ENCODE results near the gene CORO1C.

- no peak for TF ChIP-seq POLR2A (IDR thresholded peaks at IDR 0.05)
- TF ChIP-seq, protein P1, sequence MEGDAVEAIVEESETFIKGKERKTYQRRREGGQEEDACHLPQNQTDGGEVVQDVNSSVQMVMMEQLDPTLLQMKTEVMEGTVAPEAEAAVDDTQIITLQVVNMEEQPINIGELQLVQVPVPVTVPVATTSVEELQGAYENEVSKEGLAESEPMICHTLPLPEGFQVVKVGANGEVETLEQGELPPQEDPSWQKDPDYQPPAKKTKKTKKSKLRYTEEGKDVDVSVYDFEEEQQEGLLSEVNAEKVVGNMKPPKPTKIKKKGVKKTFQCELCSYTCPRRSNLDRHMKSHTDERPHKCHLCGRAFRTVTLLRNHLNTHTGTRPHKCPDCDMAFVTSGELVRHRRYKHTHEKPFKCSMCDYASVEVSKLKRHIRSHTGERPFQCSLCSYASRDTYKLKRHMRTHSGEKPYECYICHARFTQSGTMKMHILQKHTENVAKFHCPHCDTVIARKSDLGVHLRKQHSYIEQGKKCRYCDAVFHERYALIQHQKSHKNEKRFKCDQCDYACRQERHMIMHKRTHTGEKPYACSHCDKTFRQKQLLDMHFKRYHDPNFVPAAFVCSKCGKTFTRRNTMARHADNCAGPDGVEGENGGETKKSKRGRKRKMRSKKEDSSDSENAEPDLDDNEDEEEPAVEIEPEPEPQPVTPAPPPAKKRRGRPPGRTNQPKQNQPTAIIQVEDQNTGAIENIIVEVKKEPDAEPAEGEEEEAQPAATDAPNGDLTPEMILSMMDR (IDR thresholded peaks at IDR 0.05 in 4 of 5, conservative IDR thresholded peaks at IDR 0.05 in 1 of 5), result no peak
Observed at GRCh38 chr12:108616941-108617858, 114.1 kb downstream of the CORO1C start.
